NCI-H526 treated with DMSO at 0.1 percent for 48 hours (cell line): ENCODE results near the gene P4HA3.

Experiments used
- DNase-seq: peaks from one replicate; lab custom pipeline; 2025; lab: John Stamatoyannopoulos, UW

Gene P4HA3

GRCh38 chr11:74316772-74317505, 5.5 kb upstream of the P4HA3 start:
- no peak for DNase-seq

- DNase-seq, result no peak
Measured at GRCh38 chr11:74312326-74312725, 886 bp upstream of the P4HA3 start.

- DNase-seq, result no peak
Measured at GRCh38 chr11:74310857-74311256, 583 bp downstream of the P4HA3 start.

- DNase-seq, result no peak
Measured at GRCh38 chr11:74307434-74307833, 4.0 kb downstream of the P4HA3 start.

- DNase-seq, result no peak
Measured at GRCh38 chr11:74306435-74307175, 4.8 kb downstream of the P4HA3 start.

- DNase-seq, result no peak
Measured at GRCh38 chr11:74299015-74299414, 12.4 kb downstream of the P4HA3 start.

GRCh38 chr11:74297484-74297883, 14.0 kb downstream of the P4HA3 start:
- DNase-seq, result no peak

- no peak for DNase-seq
Measured at GRCh38 chr11:74288911-74289310, 22.5 kb downstream of the P4HA3 start.

GRCh38 chr11:74288161-74288560, 23.3 kb downstream of the P4HA3 start:
- DNase-seq, result no peak

GRCh38 chr11:74284466-74284865, 27.0 kb downstream of the P4HA3 start:
- DNase-seq, result no peak

- no peak for DNase-seq
Measured at GRCh38 chr11:74283580-74284180, 27.8 kb downstream of the P4HA3 start.

- no peak for DNase-seq
Measured at GRCh38 chr11:74282914-74283371, 28.5 kb downstream of the P4HA3 start.

GRCh38 chr11:74282421-74282820, 29.0 kb downstream of the P4HA3 start:
- no peak for DNase-seq

GRCh38 chr11:74280494-74280893, 30.9 kb downstream of the P4HA3 start:
- DNase-seq, result no peak

GRCh38 chr11:74279256-74279655, 32.2 kb downstream of the P4HA3 start:
- no peak for DNase-seq

GRCh38 chr11:74278721-74279161, 32.7 kb downstream of the P4HA3 start:
- DNase-seq, result no peak

- DNase-seq, result no peak
Measured at GRCh38 chr11:74278103-74278502, 33.3 kb downstream of the P4HA3 start.

- DNase-seq, result no peak
Measured at GRCh38 chr11:74276581-74276980, 34.9 kb downstream of the P4HA3 start.

GRCh38 chr11:74272276-74272675, 39.2 kb downstream of the P4HA3 start:
- no peak for DNase-seq

- DNase-seq, result no peak
Measured at GRCh38 chr11:74269161-74269811, 42.2 kb downstream of the P4HA3 start.

GRCh38 chr11:74268456-74268855, 43.0 kb downstream of the P4HA3 start:
- DNase-seq, result no peak

GRCh38 chr11:74267014-74267413, 44.4 kb downstream of the P4HA3 start:
- DNase-seq, result no peak
